ENCODE data around the gene S100PBP. TPM values are rescaled to one million over a fixed set of nuclear protein-coding genes. Genes with fewer than 3 reads are reported as not detected.
A peak's percentile ranks its signal among the peaks of the same experiment; 100 is the strongest.

S100PBP gene
- total and polyA plus RNA-seq, 12 donors = 14.0 to 50.1 (median 32.9) TPM

DNA sequence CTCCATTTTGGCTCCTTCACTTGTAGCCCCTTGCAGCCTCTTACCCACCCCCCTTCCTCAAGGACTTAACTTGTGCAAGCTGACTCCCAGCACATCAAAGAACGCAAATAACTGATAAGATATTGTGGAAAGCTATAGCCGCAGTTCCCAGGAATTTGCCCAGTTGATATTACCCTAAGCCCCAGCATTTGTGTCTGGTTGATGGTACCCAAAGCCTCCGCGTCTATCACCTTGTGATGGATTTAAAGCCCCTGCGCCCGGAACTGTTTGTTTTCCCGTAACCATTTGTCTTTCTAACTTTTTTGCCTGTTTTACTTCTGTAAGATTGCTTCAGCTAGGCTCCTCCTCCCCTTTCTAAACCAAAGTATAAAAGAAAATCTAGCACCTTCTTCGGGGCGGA is 6.2 kb upstream of the S100PBP start:
- 45 to 54% (median 48%) methylated on average over 9 of the region's 9 CpGs for WGBS, 4 donors
- Histone ChIP-seq H3K4me1 (replicated peaks in 1 of 2) (peaks cover 52 to 69% of the 10 kb centered on the region in 2 donors), H3K9me3 (replicated peaks in 1 of 3) (no peaks in the 10 kb centered on the region), H3K27me3 (no peaks in the 10 kb centered on the region), H3K27ac (peak overlapping the region in 4 of 5 donors; percentile 40 to 66 (median 52)), H3K4me3 (peak overlapping the region in 1 of 4 donors; percentile 10), H3K36me3 (replicated peaks in 1 of 2) (peaks cover 0 to 38% of the 10 kb centered on the region in 2 donors)
- DNase-seq = peak in 1 of 7 donors; percentile 44
- intact Hi-C loops (cut with DNase I) = no loop called here
- no peak for TF ChIP-seq POLR2A (IDR thresholded peaks at IDR 0.05)
- TF ChIP-seq, protein P1, sequence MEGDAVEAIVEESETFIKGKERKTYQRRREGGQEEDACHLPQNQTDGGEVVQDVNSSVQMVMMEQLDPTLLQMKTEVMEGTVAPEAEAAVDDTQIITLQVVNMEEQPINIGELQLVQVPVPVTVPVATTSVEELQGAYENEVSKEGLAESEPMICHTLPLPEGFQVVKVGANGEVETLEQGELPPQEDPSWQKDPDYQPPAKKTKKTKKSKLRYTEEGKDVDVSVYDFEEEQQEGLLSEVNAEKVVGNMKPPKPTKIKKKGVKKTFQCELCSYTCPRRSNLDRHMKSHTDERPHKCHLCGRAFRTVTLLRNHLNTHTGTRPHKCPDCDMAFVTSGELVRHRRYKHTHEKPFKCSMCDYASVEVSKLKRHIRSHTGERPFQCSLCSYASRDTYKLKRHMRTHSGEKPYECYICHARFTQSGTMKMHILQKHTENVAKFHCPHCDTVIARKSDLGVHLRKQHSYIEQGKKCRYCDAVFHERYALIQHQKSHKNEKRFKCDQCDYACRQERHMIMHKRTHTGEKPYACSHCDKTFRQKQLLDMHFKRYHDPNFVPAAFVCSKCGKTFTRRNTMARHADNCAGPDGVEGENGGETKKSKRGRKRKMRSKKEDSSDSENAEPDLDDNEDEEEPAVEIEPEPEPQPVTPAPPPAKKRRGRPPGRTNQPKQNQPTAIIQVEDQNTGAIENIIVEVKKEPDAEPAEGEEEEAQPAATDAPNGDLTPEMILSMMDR (IDR thresholded peaks at IDR 0.05) = no peak

DNA sequence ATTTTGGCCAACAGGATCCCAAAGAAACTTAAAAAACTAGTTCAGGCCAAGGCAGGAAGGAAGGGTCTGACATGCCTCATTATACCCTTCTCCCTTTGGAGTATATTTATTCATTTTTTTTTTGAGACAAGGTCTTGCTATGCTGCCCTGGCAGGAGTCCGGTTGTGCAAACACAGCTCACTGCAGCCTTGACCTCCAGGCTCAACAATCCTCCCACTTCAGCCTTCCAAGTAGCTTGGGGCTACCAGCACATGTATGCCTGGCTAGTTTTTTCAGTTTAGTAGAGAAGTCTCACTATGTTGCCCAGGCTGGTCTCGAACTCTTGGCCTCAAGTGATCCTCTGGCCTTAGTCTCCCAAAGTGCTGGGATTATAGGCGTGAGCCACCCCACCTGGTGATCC is 5.5 kb upstream of the S100PBP start:
- no peaks in the 10 kb centered on the region for H3K27me3 ChIP-seq
- H3K4me3 ChIP-seq = peak overlapping the region in 1 of 4 donors; percentile 10
- intact Hi-C loops (cut with DNase I) = no loop called here
- H3K9me3 ChIP-seq (replicated peaks in 1 of 3) = no peaks in the 10 kb centered on the region
- WGBS, 4 donors = 67 to 80% (median 72%) methylated on average over 3 of the region's 3 CpGs
- H3K27ac ChIP-seq = peak overlapping the region in 4 of 5 donors; percentile 40 to 66 (median 52)
- H3K36me3 ChIP-seq (replicated peaks in 1 of 2) = peaks cover 0 to 32% of the 10 kb centered on the region in 2 donors
- no peak for TF ChIP-seq POLR2A (IDR thresholded peaks at IDR 0.05)
- DNase-seq = peak in 2 of 7 donors; percentile 39 to 55
- H3K4me1 ChIP-seq (replicated peaks in 1 of 2) = peaks cover 53 to 65% of the 10 kb centered on the region in 2 donors

DNA sequence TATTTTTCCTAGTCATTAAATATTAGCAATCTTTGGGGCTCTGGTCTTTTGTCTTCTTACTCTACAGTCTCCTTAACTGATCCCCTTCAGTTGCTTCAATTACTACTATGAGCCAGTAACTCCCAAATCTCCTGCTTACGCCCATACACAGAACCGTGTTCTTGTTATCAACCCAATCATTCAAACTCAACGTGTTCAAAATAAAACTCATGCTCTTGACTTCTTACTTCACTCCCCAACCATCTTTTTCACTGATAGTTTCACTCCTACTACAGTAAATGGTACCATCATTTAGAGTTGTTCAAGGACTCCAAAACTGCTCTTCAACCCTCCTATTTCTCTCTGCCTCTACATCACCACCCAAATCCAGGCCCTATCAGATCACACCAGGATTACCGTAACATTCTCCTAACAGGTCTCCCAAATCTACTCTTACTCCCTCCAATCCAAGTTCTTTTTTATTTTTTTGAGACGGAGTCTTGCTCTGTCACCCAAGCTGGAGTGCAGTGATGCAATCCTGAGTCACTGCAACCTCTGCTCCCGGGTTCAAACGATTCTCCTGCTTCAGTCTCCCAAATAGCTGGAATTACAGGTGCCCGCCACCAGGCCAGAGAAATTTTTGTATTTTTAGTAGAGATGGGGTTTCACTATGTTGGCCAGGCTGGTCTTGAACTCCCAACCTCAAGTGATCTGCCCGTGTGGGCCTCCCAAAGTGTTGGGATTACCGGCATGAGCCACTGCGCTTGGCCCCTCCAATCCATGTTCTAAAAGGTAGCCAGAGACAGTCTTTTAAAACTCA is 3.3 kb upstream of the S100PBP start:
- H3K27me3 ChIP-seq = no peaks in the 10 kb centered on the region
- peak overlapping the region in 4 of 5 donors; percentile 48 to 99 (median 60) for H3K27ac ChIP-seq
- peaks cover 63 to 69% of the 10 kb centered on the region in 2 donors for H3K4me1 ChIP-seq (replicated peaks in 1 of 2)
- H3K9me3 ChIP-seq (replicated peaks in 1 of 3) = no peaks in the 10 kb centered on the region
- peaks cover 0 to 19% of the 10 kb centered on the region in 2 donors for H3K36me3 ChIP-seq (replicated peaks in 1 of 2)
- no peak overlapping the region for H3K4me3 ChIP-seq
- no peak for TF ChIP-seq POLR2A (IDR thresholded peaks at IDR 0.05)
- TF ChIP-seq, protein P1 (IDR thresholded peaks at IDR 0.05) = peak in 2 of 6 experiments; percentile 23 to 24
- DNase-seq = peak in 6 of 7 donors; percentile 56 to 73 (median 65)
- 64 to 73% (median 68%) methylated on average over 11 of the region's 11 CpGs for WGBS, 4 donors
- intact Hi-C loops (cut with DNase I) = no loop called here

DNA sequence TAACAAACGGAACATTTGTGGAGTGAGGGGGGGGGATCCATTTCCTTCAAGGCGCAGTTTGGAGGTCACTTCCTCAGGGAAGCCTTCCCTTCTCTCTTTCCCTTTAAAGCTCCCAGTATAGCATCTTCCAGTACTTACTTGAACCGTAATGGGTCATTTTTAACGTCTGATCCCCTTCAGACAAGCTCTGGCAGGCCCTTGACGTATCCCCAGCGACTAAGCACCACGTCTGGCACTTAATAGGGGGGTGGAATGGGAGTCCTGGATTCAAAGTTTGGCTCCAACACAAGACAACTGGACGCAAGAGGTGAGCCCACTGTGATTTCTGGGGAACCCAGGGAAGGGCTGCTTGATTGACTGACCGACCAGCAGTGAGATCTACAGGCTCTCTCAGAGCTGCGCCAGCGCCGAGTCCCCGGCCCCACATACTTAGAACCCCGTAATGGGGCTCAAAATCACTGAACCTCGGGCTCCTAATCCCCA is 736 bp upstream of the S100PBP start:
- peaks cover 56 to 58% of the 10 kb centered on the region in 2 donors for H3K4me1 ChIP-seq (replicated peaks in 1 of 2)
- intact Hi-C loops (cut with DNase I) = no loop called here
- WGBS, 4 donors = 0 to 1% (median 0%) methylated on average over 9 to 15 of the region's 15 CpGs
- peak in 4 of 7 donors; percentile 38 to 71 (median 42) for DNase-seq
- H3K36me3 ChIP-seq (replicated peaks in 1 of 2) = no peaks in the 10 kb centered on the region
- H3K27ac ChIP-seq = peak overlapping the region; percentile 90 to 99 (median 93)
- H3K9me3 ChIP-seq (replicated peaks in 1 of 3) = no peaks in the 10 kb centered on the region
- peak overlapping the region; percentile 17 to 96 (median 88) for H3K4me3 ChIP-seq
- H3K27me3 ChIP-seq = no peaks in the 10 kb centered on the region
- TF ChIP-seq, protein P1 (IDR thresholded peaks at IDR 0.05) = no peak
- no peak for TF ChIP-seq POLR2A (IDR thresholded peaks at IDR 0.05)
